NB4 (cell line): ENCODE data around the gene IQGAP3.
"Not testable (repeated sequence)": the region's sequence is repeated elsewhere in the genome, so short reads cannot be mapped to it uniquely, and the experiment has no call there.

Experiments
- DNase-seq: peaks from one replicate; pipeline ENCODE4 v3.0.0; 2010; ENCODE audit warnings: low read depth
- H3K4me3 ChIP-seq: one replicate; pipeline ENCODE4 v1.5.1; 2011; ENCODE audit warnings: mild to moderate bottlenecking, low read depth, low read length, moderate library complexity
- CTCF ChIP-seq: IDR thresholded peaks from one replicate; pipeline ENCODE4 v1.5.1; 2012; ENCODE audit warnings: low read depth, low read length
- MYC ChIP-seq: IDR thresholded peaks from 2 replicates; pipeline ENCODE4 v1.6.1; 2011; ENCODE audit warnings: low read depth, low read length
- POLR2A ChIP-seq: IDR thresholded peaks from 2 replicates; pipeline ENCODE4 v1.6.1; 2011; ENCODE audit warnings: mild to moderate bottlenecking; ENCODE audit not compliant: insufficient read length; ENCODE audit errors: extremely low read depth
- TF ChIP-seq, protein P1 (sequence below): IDR thresholded peaks from 2 replicates; pipeline ENCODE4 v1.6.1; 2011; ENCODE audit warnings: low read depth, low read length

IQGAP3 gene

GRCh38 chr1:156612666-156613065 lies 40.3 kb upstream of the IQGAP3 start:
- no peak overlapping the region for H3K4me3 ChIP-seq
- no peak for DNase-seq
- TF ChIP-seq POLR2A (no peak), CTCF (no peak), MYC (no peak)
- TF ChIP-seq, protein P1, sequence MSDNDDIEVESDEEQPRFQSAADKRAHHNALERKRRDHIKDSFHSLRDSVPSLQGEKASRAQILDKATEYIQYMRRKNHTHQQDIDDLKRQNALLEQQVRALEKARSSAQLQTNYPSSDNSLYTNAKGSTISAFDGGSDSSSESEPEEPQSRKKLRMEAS: no peak

GRCh38 chr1:156610072-156610471 lies 37.7 kb upstream of the IQGAP3 start:
- H3K4me3 ChIP-seq, DNase-seq: not testable (repeated sequence)

GRCh38 chr1:156608981-156609380 lies 36.6 kb upstream of the IQGAP3 start:
- H3K4me3 ChIP-seq: no peak overlapping the region
- peak; percentile 48 for DNase-seq
- no peak for TF ChIP-seq POLR2A
- TF ChIP-seq, protein P1: 0 out of 2 replicates have a peak, but pooled peaks have one; percentile 14
- TF ChIP-seq MYC: no peak
- TF ChIP-seq CTCF: peak; percentile 65

DNA sequence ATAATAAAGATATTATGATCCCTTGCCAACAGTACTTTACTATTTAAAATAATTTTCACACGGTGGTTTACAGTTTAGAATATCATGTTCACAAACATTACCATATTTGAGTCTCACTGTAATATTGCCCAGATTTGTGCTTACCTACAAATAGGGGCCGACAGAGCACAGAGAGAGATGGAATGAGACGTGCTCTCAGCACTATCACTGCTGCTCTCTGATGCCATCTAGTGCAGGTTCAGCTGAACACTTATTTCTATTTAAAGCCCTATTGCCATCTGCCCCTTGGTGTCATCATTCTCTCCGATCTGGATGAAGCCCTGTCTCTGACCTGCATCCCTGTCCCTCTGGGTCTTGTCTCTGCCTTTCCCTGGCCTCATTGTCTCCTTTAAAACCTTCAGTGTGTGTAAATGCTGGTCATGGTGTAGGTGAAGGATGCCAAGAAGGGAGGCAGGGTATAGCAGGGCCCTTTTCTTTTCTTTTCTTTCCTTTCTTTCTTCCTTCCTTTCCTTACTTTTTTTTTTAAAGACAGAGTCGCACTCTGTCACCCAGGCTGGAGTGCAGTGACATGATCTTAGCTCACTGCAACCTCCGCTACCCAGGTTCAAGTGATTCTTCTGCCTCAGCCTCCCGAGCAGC lies 35.8 kb upstream of the IQGAP3 start:
- peak; percentile 82 for DNase-seq
- no peak overlapping the region for H3K4me3 ChIP-seq
- TF ChIP-seq, protein P1: no peak
- TF ChIP-seq CTCF (peak; percentile 76), MYC (no peak), POLR2A (no peak)

GRCh38 chr1:156607344-156607743 lies 35.0 kb upstream of the IQGAP3 start:
- DNase-seq, H3K4me3 ChIP-seq: not testable (repeated sequence)

DNA sequence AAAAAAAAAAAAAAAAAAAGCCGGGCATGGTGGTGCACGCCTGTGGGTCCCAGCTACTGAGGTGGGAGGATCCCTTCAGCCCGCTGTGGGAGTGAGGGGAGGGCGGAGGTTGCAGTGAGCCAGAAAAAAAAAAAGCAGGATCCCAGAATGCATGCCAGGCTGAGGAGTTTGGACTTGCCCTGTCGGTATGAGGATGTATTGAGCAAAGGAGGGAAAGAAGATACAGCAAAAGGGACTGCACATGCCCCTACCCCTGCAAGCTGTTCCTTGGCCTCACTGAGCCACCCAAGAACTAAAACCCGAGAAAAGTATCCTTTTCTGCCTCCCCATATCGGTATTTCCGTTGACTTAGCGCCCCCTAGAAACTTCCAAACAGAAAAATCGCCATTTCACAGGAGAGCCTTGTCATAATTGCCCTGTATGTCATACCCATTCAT lies 30.2 kb upstream of the IQGAP3 start:
- peak; percentile 52 for DNase-seq
- no peak overlapping the region for H3K4me3 ChIP-seq
- TF ChIP-seq, protein P1: no peak
- TF ChIP-seq MYC (no peak), POLR2A (no peak), CTCF (peak; percentile 52)

GRCh38 chr1:156601892-156602291 lies 29.5 kb upstream of the IQGAP3 start:
- TF ChIP-seq CTCF: no peak
- TF ChIP-seq POLR2A: no peak
- TF ChIP-seq, protein P1: no peak
- TF ChIP-seq MYC: no peak
- DNase-seq: no peak

More at GRCh38 chr1:156601892-156602291, 29.5 kb upstream of the IQGAP3 start:
- H3K4me3 ChIP-seq: peak overlapping the region; percentile 97
